HG03039 (cell line): ENCODE data around the gene CFB.
"Not testable (repeated sequence)": the region's sequence is repeated elsewhere in the genome, so short reads cannot be mapped to it uniquely, and the experiment has no call there.

Experiments
- ATAC-seq: cut with Tn5 transposase; IDR thresholded peaks from one replicate; pipeline ENCODE4 v1.9.1; 2021; ENCODE audit warnings: mild to moderate bottlenecking, moderate library complexity; ENCODE audit not compliant: unreplicated experiment

Gene CFB

GRCh38 chr6:31969712-31970603 is 24.1 kb downstream of the CFB start:
- no peak for ATAC-seq

- no peak for ATAC-seq
Measured at GRCh38 chr6:31970604-31971271, 24.8 kb downstream of the CFB start.

- no peak for ATAC-seq
Measured at GRCh38 chr6:31971279-31971992, 25.5 kb downstream of the CFB start.

GRCh38 chr6:31971993-31972708 is 26.3 kb downstream of the CFB start, which contains the start of gene DXO:
Gene DXO, minus strand, starts transcription at chr6:31972138. Its CDS starts 463 bp downstream, at chr6:31971675.
- peak; percentile 82 for ATAC-seq

- no peak for ATAC-seq
Measured at GRCh38 chr6:31972709-31973350, 26.9 kb downstream of the CFB start.

- not testable (repeated sequence) for ATAC-seq
Measured at GRCh38 chr6:31976065-31976464, 30.2 kb downstream of the CFB start.

GRCh38 chr6:31977816-31978431 is 32.0 kb downstream of the CFB start:
- ATAC-seq: no peak

GRCh38 chr6:31978831-31979230 is 32.9 kb downstream of the CFB start:
- ATAC-seq: no peak

GRCh38 chr6:31979238-31979898 is 33.5 kb downstream of the CFB start:
- no peak for ATAC-seq

GRCh38 chr6:31980195-31980876 is 34.4 kb downstream of the CFB start:
- not testable (repeated sequence) for ATAC-seq

GRCh38 chr6:31980998-31981397 is 35.1 kb downstream of the CFB start:
- ATAC-seq: not testable (repeated sequence)

- not testable (repeated sequence) for ATAC-seq
Measured at GRCh38 chr6:31981744-31982143, 35.8 kb downstream of the CFB start, which contains the start of gene C4A. Gene C4A, plus strand, starts transcription at chr6:31982057. Its CDS starts 51 bp downstream, at chr6:31982108.

- not testable (repeated sequence) for ATAC-seq
Measured at GRCh38 chr6:31989363-31989762, 43.5 kb downstream of the CFB start.

- not testable (repeated sequence) for ATAC-seq
Measured at GRCh38 chr6:31994421-31994820, 48.5 kb downstream of the CFB start.

GRCh38 chr6:31996385-31996784 is 50.5 kb downstream of the CFB start:
- ATAC-seq: not testable (repeated sequence)
